Measurements from ENCODE around the gene RAB3A. TPM values are rescaled to one million over a fixed set of nuclear protein-coding genes. Genes with fewer than 3 reads are reported as not detected.

The RAB3A gene
- total and polyA plus RNA-seq, 9 of the 15 experiments (the other 6 are each of a cell fraction or from before 2014, with no cell fraction given), result 0.17 to 5.1 (median 0.90) TPM; not detected in 1

GRCh38 chr19:18205200-18205892, 1.5 kb upstream of the RAB3A start (continued):
- TF ChIP-seq SNRNP70 (optimal IDR thresholded peaks at IDR 0.05; ENCODE audit: low read depth, low read length), result no peak
- TF ChIP-seq NCOR1 (IDR thresholded peaks at IDR 0.05), result peak; percentile 37
- TF ChIP-seq ZNF347 (CRISPR knock-in tag; IDR thresholded peaks at IDR 0.05; ENCODE audit: low read depth), result no peak
- no peak for TF ChIP-seq RFX7 (CRISPR knock-in tag; IDR thresholded peaks at IDR 0.05)
- no peak for TF ChIP-seq FOXM1 (IDR thresholded peaks at IDR 0.05; ENCODE audit: low read depth)
- no peak for TF ChIP-seq FOXM1 (CRISPR knock-in tag; IDR thresholded peaks at IDR 0.05; ENCODE audit: low read depth)
- TF ChIP-seq SAFB (IDR thresholded peaks at IDR 0.05; ENCODE audit: borderline replicate concordance, low read depth, low read length), result no peak
- TF ChIP-seq SLC30A9 (CRISPR knock-in tag; IDR thresholded peaks at IDR 0.05), result no peak
- no peak for TF ChIP-seq E4F1 (CRISPR knock-in tag; IDR thresholded peaks at IDR 0.05; ENCODE audit: borderline replicate concordance)
- no peak for TF ChIP-seq ZNF592 (IDR thresholded peaks at IDR 0.05)
- peak; percentile 83 for TF ChIP-seq EGR1 (conservative IDR thresholded peaks at IDR 0.05)
- TF ChIP-seq ILF3 (IDR thresholded peaks at IDR 0.05; ENCODE audit: borderline replicate concordance), result no peak
- TF ChIP-seq ZNF717 (CRISPR knock-in tag; IDR thresholded peaks at IDR 0.05), result no peak
- TF ChIP-seq NR4A1 (CRISPR knock-in tag; IDR thresholded peaks at IDR 0.05), result no peak
- no peak for TF ChIP-seq NR4A1 (tag; IDR thresholded peaks at IDR 0.05)
- peak; percentile 5 to 74; a peak in 3 of 4 replicates for TF ChIP-seq MAZ (CRISPR knock-in tag; conservative IDR thresholded peaks at IDR 0.05 in 1 of 2, IDR thresholded peaks at IDR 0.05 in 1 of 2)
- no peak for TF ChIP-seq ELF1 (tag; IDR thresholded peaks at IDR 0.05)
- 0 out of 2 replicates have a peak, but pooled peaks have one; percentile 54 for TF ChIP-seq GTF2E2 (tag; IDR thresholded peaks at IDR 0.05)
- TF ChIP-seq DNMT1 (IDR thresholded peaks at IDR 0.05), result no peak
- no peak for TF ChIP-seq RAD51 (IDR thresholded peaks at IDR 0.05; ENCODE audit: borderline replicate concordance, low read depth)
